ENCODE data around the gene TPPP.
A peak's percentile ranks its signal among the peaks of the same experiment; 100 is the strongest.

Gene TPPP

DNA sequence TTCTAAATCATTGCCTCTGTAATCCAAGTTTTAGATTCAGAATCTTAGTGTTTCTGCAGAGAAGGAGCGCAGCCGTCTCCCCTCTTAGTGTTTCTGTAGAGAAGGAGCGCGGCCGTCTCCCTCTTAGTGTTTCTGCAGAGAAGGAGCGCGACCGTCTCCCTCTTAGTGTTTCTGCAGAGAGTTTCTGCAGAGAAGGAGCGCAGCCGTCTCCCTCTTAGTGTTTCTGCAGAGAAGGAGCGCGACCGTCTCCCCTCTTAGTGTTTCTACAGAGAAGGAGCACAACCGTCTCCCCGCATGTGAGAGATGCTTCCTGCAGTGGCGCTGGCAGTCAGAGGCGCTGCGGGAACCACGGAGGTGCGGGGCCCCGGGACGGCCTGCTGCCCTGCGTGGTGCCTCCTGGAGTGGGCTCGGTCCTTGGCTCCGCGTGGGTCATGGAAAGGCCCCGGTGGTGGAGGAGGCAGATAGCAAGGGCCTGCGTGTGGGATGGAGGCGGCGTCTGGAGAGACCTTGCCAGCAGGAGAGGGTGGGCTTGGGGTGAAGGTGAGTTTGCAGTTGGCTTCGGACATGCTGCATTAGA lies 70.1 kb downstream of the TPPP start:
- no peak for DNase-seq

DNA sequence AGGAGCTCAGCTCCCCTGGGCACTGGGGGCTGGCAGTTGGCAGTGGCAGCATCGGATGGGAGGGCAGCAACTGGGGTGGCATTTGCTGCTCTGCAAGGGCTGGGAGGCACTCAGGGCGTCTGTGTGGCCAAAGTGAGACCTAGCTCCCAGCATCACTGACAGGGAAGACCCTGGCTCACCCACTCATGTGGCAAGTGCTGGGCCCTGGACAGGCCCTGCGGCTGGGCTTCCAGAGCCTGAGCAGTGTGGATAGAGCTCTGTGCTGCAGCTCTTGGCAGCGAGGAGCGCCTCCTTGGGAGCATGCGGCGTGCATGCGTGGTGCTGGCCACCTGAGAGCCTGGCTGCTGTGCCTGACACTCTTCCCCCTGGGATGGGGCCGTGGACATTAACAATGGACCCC lies 70.8 kb downstream of the TPPP start:
- DNase-seq, result no peak

DNA sequence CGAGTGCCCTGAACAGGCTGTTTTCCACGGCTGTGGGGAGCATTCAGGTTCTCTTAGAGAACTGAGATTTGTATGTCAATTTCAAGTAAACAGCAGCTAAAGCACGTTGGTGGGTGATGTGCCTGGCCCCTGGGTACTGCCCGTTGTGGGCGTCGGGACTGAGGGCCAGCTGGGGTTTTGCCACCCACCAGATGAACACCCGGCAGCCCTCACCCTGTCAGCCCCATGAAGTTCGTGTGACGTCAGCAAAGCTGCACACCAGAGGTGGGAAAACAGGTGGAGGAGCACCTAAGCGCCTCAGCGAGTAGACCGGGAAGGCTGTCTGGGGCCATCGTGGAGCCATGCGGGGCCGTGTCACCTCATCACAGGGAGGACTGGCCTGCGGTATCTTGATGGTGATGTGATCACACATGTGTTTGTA lies 71.8 kb downstream of the TPPP start:
- DNase-seq, result no peak

DNA sequence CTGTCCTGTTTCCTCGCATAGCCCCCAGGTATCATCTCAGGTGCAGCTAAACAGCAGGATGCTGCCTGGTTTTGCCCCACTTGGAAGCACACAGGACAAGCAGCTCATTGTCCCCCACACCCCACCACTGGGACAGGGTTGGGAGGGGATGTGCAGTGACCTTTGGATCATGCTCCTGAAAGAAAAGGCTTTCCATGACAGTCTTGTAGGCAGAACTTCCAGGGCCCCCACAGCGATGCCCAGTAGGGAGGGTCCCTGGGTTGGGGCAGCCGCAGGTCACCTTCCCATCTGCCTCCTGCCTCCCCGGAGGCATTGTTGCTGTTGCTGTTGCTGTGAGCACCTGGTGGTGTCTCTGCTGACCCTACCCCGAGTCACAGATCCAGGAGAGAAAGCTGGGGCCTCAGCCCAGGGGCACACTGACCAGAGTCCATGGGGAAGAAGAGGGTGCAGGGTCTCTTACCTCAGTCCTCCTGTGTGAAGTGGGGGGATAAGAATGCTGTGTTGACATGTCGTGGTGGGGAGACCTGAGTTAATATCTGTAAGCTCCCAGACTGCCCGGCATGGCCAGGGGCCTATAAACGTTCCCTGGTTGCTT lies 72.5 kb downstream of the TPPP start:
- DNase-seq, result no peak

DNA sequence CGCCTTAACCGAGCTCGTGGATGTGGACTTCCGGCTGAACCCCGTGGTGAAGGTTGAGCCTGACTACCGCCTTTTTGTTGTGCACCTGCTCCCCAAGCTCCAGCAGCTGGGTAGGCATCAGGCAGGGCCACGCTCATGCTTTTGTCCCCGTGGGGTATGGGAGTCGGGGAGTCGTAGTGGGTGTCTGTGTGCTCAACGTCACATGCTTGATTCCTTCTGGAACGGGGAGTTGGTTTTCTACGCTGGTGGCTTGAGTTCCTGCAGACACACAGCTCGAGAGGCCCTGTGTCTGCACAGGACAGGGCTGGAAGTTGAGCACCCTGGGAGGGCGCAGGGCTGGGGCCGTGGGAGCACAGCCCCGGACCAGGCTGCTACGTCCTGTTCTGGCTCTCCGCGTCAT lies 73.0 kb downstream of the TPPP start:
- DNase-seq, result no peak

DNA sequence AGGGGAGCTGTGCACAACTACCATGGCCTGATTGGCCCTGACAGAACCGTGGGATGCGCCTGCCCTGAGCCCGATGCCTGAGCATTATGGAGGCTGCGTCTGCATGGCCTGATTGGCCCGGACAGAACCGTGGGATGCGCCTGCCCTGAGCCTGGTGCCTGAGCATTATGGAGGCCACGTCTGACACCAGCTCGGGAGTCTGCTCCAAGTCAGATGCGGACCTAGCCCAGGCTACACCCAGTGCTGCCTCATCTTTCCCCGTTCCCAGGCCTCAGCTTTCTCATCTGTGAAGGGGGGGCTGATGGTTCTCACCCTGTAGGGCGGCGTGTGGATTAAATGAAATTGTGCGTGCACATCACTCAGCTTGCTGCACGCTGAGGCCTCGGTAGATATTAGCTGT lies 73.7 kb downstream of the TPPP start:
- no peak for DNase-seq

DNA sequence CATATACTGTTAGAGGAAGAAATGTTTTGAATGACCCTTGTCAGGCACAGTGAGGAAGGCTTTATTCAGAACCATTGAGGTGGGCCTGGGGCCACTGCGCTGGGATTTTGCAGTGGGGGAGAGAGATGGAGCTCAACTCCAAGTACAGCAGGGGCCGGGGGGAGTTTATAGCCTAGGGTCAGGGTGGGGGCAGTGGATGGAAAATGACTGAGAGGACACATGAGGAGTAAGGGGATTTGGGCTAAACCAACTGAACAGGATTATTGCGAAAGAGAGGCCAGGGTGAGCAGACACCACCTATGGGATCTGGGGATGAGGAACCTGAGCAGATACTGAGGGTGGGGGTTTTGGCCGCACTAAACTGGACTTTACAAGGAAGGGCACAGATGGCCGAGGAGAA lies 74.7 kb downstream of the TPPP start:
- no peak for DNase-seq

DNA sequence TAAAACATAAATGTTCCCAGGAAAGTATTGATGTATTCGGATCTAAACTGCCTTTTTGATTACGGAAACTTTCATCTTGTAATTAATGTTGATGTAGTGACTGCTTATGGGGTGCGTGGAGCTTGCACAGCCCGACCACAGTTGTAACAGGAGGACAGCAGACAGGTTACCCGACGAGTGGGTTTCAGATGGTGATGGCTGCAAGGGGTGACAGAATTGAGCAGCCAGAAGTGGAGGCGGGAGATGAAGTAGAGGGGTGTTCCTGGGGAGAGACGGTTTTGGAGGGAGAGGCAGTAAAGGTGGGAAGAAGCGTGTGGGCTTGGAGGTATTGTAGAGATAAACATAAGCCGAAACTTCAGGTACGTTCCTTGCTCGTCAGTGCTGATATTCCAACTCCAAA lies 75.3 kb downstream of the TPPP start:
- DNase-seq, result no peak

DNA sequence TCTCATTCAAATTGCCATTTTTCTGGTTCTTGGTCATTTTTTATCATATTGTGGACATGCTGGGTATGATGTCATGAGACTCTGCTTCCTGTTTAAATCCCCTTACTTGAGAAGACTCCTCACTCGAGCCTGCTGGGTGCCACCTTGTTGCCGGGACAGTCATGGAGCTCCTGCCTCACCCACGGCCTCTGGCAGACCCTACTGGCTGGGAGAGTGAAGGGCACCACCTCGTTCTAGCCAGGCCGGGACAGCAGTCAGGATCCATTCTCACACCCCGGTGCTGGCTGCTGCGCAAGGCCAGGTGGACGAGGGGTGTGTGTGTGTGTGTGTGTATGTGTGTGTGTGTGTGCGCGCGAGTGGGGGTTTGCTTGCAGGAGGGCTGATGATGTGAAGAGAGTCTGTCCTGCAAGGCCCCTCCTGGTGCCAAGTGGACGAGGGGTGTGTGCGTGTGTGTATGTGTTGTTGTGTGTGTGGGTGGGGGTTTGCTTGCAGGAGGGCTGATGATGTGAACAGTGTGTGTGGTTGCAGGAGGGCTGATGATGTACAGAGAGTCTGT lies 76.6 kb downstream of the TPPP start:
- no peak for DNase-seq

DNA sequence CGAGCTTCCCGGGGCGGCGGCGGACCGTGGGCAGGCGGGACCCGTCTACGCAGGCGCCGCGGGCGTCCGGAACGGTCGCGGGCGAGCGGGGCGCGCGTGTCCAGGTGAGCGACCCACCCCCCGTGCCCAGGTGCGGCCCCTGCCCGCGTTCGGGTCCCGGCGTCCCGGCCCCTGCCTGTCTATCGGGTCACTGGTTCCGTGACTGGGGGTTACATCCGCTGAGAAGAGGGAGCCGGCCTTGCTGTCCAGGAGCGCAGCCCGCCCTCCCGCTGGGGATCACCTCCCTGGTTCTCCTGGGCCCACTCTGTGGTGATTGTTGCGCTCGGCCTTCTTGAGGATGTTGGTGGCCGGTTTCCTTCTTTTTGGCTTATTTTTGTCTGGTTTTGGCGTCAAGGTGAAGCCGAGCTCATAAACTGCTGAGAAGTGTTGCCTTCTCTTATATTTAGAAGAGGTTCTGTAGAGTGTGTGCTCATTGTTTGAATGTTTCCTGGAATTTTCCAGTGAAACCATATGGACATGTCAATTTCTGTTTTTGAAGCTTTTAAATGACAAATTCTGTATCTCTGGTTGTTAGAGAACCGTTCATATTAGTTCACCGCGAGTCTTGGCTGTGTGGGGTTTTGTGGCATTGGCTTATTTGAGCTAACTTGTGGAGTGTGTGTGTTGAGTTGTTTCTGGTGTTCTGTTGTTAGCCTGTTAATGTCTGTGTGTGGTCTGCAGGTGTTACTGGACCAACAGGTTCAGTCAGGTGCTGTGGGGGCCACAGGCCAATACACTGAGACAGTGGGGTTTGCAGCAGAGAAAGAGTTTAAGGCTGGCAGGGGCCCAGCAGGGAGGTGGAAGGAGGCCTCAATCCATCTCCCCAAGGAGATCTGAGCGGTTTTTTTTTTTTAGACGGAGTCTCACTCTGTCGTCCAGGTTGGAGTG lies 80.4 kb downstream of the TPPP start:
- no peak for DNase-seq

DNA sequence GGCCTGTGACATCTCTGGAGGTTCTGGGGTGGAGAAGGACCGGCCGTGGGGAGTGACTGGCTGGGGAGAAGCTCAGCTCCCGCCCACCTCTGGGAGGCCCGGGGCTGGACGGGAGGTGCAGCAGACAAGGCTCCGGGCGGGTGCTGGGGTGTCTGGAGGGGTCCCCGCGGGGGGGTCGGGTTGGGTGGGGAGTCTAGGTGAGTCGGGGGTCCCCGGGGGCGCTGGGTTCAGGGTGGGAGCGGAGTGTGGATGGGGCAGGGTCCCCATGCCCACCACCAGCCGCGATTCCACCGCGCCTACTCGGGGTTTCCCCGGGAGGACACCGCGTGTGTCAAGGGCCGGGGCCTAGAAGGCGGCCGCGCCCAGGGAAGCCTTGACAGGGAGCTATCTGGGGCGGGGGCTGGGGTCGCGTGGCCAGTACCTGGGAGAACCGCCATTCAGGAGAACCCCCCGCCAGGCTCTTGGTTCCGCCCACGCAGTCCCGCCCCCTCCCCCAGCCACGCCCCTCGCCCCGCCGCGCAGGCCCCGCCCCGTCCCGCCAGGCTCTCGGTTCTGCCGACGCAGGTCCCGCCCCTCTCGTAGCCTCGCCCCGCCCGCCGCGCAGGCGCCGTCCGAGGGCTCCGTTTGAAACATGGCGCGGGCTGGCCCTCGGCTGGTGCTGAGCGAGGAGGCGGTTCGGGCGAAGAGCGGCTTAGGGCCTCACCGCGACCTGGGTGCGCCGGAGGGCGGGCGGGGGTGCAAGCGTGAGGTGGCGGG lies 81.2 kb downstream of the TPPP start, which contains the start of gene CEP72:
TSS of gene CEP72 (plus strand) at position 610 of the 756 bp plus-strand sequence. CDS start at position 632, 22 bp downstream.
- DNase-seq, result peak; percentile 65 to 89

DNA sequence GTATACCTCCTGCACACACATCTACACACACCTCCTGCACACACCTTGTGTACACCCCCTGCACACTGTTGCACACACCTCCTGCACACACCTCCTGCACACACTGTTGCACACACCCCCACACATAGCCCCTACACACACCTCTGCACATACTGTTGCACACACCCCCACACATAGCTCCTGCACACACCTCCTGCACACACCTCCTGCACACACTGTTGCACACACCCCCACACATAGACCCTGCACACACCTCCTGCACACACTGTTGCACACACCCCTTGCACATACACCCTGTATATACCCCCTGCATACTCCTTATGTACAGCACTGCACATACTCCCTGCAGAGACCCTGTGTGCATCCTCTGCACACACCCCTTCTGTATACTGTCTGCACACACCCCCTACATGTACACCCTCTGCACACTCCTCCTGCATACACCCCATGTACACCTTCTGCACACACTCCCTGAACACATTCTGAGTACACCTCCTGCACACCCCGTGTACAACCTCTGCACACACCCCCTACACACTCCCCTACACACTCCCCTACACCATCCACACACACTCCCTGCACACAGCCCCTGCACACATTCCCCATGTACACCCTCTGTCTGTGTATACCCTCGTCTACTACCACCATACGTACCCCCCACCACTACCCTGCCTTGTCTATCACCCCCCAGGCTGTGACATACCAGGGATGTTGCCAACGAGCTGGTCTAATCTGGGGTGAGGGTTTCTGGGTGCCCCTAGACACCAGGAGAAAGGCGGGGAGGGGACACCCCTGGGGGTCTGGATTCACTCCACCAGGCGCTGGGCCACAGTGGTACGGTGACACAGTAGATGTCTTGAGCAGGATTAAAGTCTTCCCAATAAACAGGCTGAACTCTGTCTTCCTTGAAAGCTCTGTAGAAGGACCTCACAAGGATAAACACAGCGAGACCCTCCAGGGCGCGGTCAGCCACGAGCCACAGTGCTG lies 82.1 kb downstream of the TPPP start:
- no peak for DNase-seq

DNA sequence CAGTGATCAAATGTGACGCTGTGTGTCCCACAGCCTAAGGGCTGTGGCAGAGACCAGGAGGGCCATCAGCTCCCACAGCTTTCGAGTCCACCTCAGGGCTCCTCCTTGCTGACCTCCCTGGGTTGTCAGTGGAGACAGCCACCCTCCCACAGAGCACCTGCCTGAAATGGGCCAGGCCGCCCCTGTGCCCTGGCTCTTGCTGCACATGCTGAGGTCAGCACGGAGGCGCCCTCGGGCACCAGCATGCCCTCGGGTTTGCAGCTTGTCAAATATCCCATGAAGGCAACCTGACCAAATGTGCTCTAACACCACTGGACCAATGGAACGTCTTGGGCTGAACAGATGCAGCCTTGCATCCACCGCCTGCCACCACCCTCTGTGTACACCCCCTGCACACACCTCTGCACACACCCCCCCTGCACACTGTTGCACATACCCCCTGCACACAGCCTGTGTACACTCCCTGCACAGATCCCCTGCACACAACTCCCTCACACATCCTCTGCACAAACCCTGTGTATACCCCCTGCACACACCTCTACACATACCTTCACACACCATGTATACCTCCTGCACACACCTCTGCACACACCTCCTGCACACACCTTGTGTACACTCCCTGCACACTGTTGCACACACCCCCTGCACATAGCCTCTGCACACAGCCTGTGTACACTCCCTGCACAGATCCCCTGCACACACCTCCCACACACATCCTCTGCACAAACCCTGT lies 83.0 kb downstream of the TPPP start:
- no peak for DNase-seq

Data from NCI-H524 (cell line).